ENCODE measurements around the gene WDFY2. TPM values are rescaled to one million over a fixed set of nuclear protein-coding genes. Genes with fewer than 3 reads are reported as not detected.

WDFY2 gene
- total and polyA plus RNA-seq, 4 donors, result 3.4 to 10.5 (median 5.8) TPM

- Histone ChIP-seq H3K27ac (ENCODE audit: low read depth in 1 of 2, low read length in 2 of 2) (no peak overlapping the region), H3K4me3 (ENCODE audit: low read depth in 1 of 3, low read length in 3 of 3) (no peak overlapping the region), H3K4me1 (ENCODE audit: control insufficient read depth in 4 of 4, insufficient read depth in 4 of 4, low read length in 3 of 4) (peaks cover 0 to 13% (median 4%) of the 10 kb centered on the region in 4 donors), H3K9me3 (ENCODE audit: control insufficient read depth in 4 of 4, low read length in 3 of 4) (no peaks in the 10 kb centered on the region), H3K27me3 (ENCODE audit: control insufficient read depth in 4 of 4, insufficient read depth in 4 of 4, low read length in 3 of 4) (no peaks in the 10 kb centered on the region), H3K36me3 (ENCODE audit: control insufficient read depth in 4 of 4, insufficient read depth in 3 of 4, low read depth in 1 of 4, low read length in 3 of 4) (no peaks in the 10 kb centered on the region), H3K9ac (ENCODE audit: low read depth in 1 of 2, low read length in 2 of 2) (no peak overlapping the region)
- DNase-seq (ENCODE audit: low spot score), result no peak
- TF ChIP-seq HNF4A (conservative IDR thresholded peaks at IDR 0.05), result no peak
- no peak for TF ChIP-seq JUND (IDR thresholded peaks at IDR 0.05)
- no peak for TF ChIP-seq REST (IDR thresholded peaks at IDR 0.05)
- no peak for TF ChIP-seq YY1 (IDR thresholded peaks at IDR 0.05)
- 98% methylated on average over 2 of the region's 2 CpGs for WGBS
Measured at GRCh38 chr13:51814071-51814470, 229.8 kb downstream of the WDFY2 start.

GRCh38 chr13:51814825-51815650, 230.8 kb downstream of the WDFY2 start:
- peak overlapping the region; percentile 41 to 56 (median 45) for H3K4me3 ChIP-seq (ENCODE audit: low read depth in 1 of 3, low read length in 3 of 3)
- H3K4me1 ChIP-seq (ENCODE audit: control insufficient read depth in 4 of 4, insufficient read depth in 4 of 4, low read length in 3 of 4), result peaks cover 0 to 13% (median 4%) of the 10 kb centered on the region in 4 donors
- no peaks in the 10 kb centered on the region for H3K9me3 ChIP-seq (ENCODE audit: control insufficient read depth in 4 of 4, low read length in 3 of 4)
- H3K27ac ChIP-seq (ENCODE audit: low read depth in 1 of 2, low read length in 2 of 2), result peak overlapping the region; percentile 26 to 81
- no peaks in the 10 kb centered on the region for H3K27me3 ChIP-seq (ENCODE audit: control insufficient read depth in 4 of 4, insufficient read depth in 4 of 4, low read length in 3 of 4)
- no peak for TF ChIP-seq TAF1 (conservative IDR thresholded peaks at IDR 0.05)
- peak; percentile 72 for TF ChIP-seq YY1 (IDR thresholded peaks at IDR 0.05)
- TF ChIP-seq EGR1 (IDR thresholded peaks at IDR 0.05; ENCODE audit: low read depth in 2 of 2), result no peak
- TF ChIP-seq HNF4A (conservative IDR thresholded peaks at IDR 0.05), result peak; percentile 24 to 49
- no peak for TF ChIP-seq SP1 (IDR thresholded peaks at IDR 0.05)
- TF ChIP-seq ATF3 (IDR thresholded peaks at IDR 0.05), result no peak
- peak; percentile 69 for TF ChIP-seq FOXA2 (IDR thresholded peaks at IDR 0.05)
- TF ChIP-seq JUND (IDR thresholded peaks at IDR 0.05), result no peak
- TF ChIP-seq RAD21 (IDR thresholded peaks at IDR 0.05), result peak; percentile 92 to 93
- TF ChIP-seq NR2F2 (IDR thresholded peaks at IDR 0.05), result no peak
- no peak for TF ChIP-seq ZBTB33 (IDR thresholded peaks at IDR 0.05)
- TF ChIP-seq RXRA (IDR thresholded peaks at IDR 0.05), result peak in 1 of 2 donors; percentile 65
- TF ChIP-seq MAX (IDR thresholded peaks at IDR 0.05), result peak; percentile 56
- no peak for TF ChIP-seq REST (IDR thresholded peaks at IDR 0.05)
- TF ChIP-seq FOXA1 (IDR thresholded peaks at IDR 0.05), result peak; percentile 29
- peak; percentile 86 for TF ChIP-seq CTCF (IDR thresholded peaks at IDR 0.05; ENCODE audit: low read depth, low read length, missing input control)
- TF ChIP-seq GABPA (IDR thresholded peaks at IDR 0.05 in 1 of 2, conservative IDR thresholded peaks at IDR 0.05 in 1 of 2), result no peak
- no peak for TF ChIP-seq HNF4G (IDR thresholded peaks at IDR 0.05)
- DNase-seq (ENCODE audit: low spot score), result peak; percentile 71
- peak overlapping the region; percentile 40 to 79 for H3K9ac ChIP-seq (ENCODE audit: low read depth in 1 of 2, low read length in 2 of 2)
- WGBS, result 23% methylated on average over 13 of the region's 13 CpGs
- no peaks in the 10 kb centered on the region for H3K36me3 ChIP-seq (ENCODE audit: control insufficient read depth in 4 of 4, insufficient read depth in 3 of 4, low read depth in 1 of 4, low read length in 3 of 4)
